GM21786 (cell line): Measurements from ENCODE around the gene RHBDD3.
"Not testable (repeated sequence)": the region's sequence is repeated elsewhere in the genome, so short reads cannot be mapped to it uniquely, and the experiment has no call there.

Source experiments
- ATAC-seq: cut with Tn5 transposase; IDR thresholded peaks from one replicate; pipeline ENCODE4 v1.9.1; 2021; ENCODE audit not compliant: unreplicated experiment

Gene RHBDD3

GRCh38 chr22:29219409-29219782 is 48.4 kb downstream of the RHBDD3 start:
- not testable (repeated sequence) for ATAC-seq

- ATAC-seq, result no peak
Observed at GRCh38 chr22:29218758-29219408, 48.9 kb downstream of the RHBDD3 start.

- no peak for ATAC-seq
Observed at GRCh38 chr22:29217827-29218757, 49.7 kb downstream of the RHBDD3 start.

GRCh38 chr22:29216873-29217666 is 50.7 kb downstream of the RHBDD3 start:
- no peak for ATAC-seq

- no peak for ATAC-seq
Observed at GRCh38 chr22:29216011-29216872, 51.5 kb downstream of the RHBDD3 start.

- no peak for ATAC-seq
Observed at GRCh38 chr22:29215012-29215860, 52.5 kb downstream of the RHBDD3 start.

GRCh38 chr22:29214232-29214631 is 53.5 kb downstream of the RHBDD3 start:
- no peak for ATAC-seq

- ATAC-seq, result no peak
Observed at GRCh38 chr22:29213493-29213892, 54.3 kb downstream of the RHBDD3 start.

- no peak for ATAC-seq
Observed at GRCh38 chr22:29212743-29213142, 55.0 kb downstream of the RHBDD3 start.

- ATAC-seq, result no peak
Observed at GRCh38 chr22:29211466-29211865, 56.3 kb downstream of the RHBDD3 start.

GRCh38 chr22:29211066-29211465 is 56.7 kb downstream of the RHBDD3 start:
- ATAC-seq, result no peak
